22Rv1 (cell line): Measurements from ENCODE around the gene INPP5D.

Source experiments
- H3K27ac ChIP-seq: fragments of 450-650 bp; 2 replicates; pipeline ENCODE4 v1.5.1; 2017
- CTCF ChIP-seq: fragments of 450-650 bp; IDR thresholded peaks from 2 replicates; pipeline ENCODE4 v1.5.1; 2017; ENCODE audit warnings: mild to moderate bottlenecking
- ZFX ChIP-seq: fragments of 450-650 bp; IDR thresholded peaks from 2 replicates; pipeline ENCODE4 v1.6.1; 2017; ENCODE audit warnings: antibody characterized with exemption, borderline replicate concordance

Gene INPP5D

GRCh38 chr2:233065954-233066470, 5.9 kb downstream of the INPP5D start:
- no peak for TF ChIP-seq ZFX
- no peak overlapping the region for H3K27ac ChIP-seq

GRCh38 chr2:233068762-233069418, 8.7 kb downstream of the INPP5D start:
- no peak overlapping the region for H3K27ac ChIP-seq
- no peak for TF ChIP-seq CTCF
- no peak for TF ChIP-seq ZFX

GRCh38 chr2:233072838-233073237, 12.7 kb downstream of the INPP5D start:
- no peak overlapping the region for H3K27ac ChIP-seq
- TF ChIP-seq ZFX (no peak), CTCF (no peak)

- TF ChIP-seq CTCF (no peak), ZFX (no peak)
- H3K27ac ChIP-seq = no peak overlapping the region
Measured at GRCh38 chr2:233074106-233074505, 14.0 kb downstream of the INPP5D start.

GRCh38 chr2:233075141-233075965, 15.2 kb downstream of the INPP5D start:
- TF ChIP-seq CTCF = no peak
- TF ChIP-seq ZFX = no peak
- H3K27ac ChIP-seq = no peak overlapping the region

GRCh38 chr2:233075966-233076339, 15.8 kb downstream of the INPP5D start:
- H3K27ac ChIP-seq = no peak overlapping the region

GRCh38 chr2:233076749-233077148, 16.6 kb downstream of the INPP5D start:
- no peak overlapping the region for H3K27ac ChIP-seq
- TF ChIP-seq CTCF = no peak
- no peak for TF ChIP-seq ZFX

More at GRCh38 chr2:233075966-233076339, 15.8 kb downstream of the INPP5D start:
- TF ChIP-seq CTCF (no peak), ZFX (no peak)
